ENCODE measurements around the gene FNBP1. TPM values are rescaled to one million over a fixed set of nuclear protein-coding genes. Genes with fewer than 3 reads are reported as not detected.

FNBP1 gene
- total RNA-seq, 1 donor from 2014 or later: 63.5 TPM

GRCh38 chr9:129880654-129881546 is 162.1 kb downstream of the FNBP1 start:
- H3K9me3 ChIP-seq (ENCODE audit: insufficient read depth, low read depth, low read length): no peaks in the 10 kb centered on the region
- H3K27ac Mint-ChIP-seq (ENCODE audit: unreplicated experiment): no peak overlapping the region
- H4K20me1 ChIP-seq (ENCODE audit: insufficient read depth, low read length): peaks cover 6% of the 10 kb centered on the region
- no peak for DNase-seq (ENCODE audit: low read depth)
- H3K36me3 Mint-ChIP-seq (ENCODE audit: low read depth, unreplicated experiment): peaks cover 7% of the 10 kb centered on the region
- no peak for TF ChIP-seq CTCF (IDR thresholded peaks at IDR 0.05; ENCODE audit: insufficient read depth, low read depth, low read length)
- no peak for TF ChIP-seq EZH2 (IDR thresholded peaks at IDR 0.05; ENCODE audit: insufficient read depth, low read length)
- no peak overlapping the region for H3K4me3 ChIP-seq (ENCODE audit: insufficient read depth, low read depth, low read length)
- peaks cover 26% of the 10 kb centered on the region for H3K4me1 ChIP-seq (ENCODE audit: insufficient read depth, low read length)
- H3K27me3 Mint-ChIP-seq (ENCODE audit: low read depth, unreplicated experiment): no peaks in the 10 kb centered on the region
- H3K9ac ChIP-seq (ENCODE audit: low read length): no peak overlapping the region
- no peak for FAIRE-seq
- H3K79me2 ChIP-seq (ENCODE audit: insufficient read depth, low read length): no peaks in the 10 kb centered on the region
- no peaks in the 10 kb centered on the region for H3K9me3 Mint-ChIP-seq (ENCODE audit: unreplicated experiment)
- H3K4me3 Mint-ChIP-seq (ENCODE audit: unreplicated experiment): no peak overlapping the region
- no peaks in the 10 kb centered on the region for H3K36me3 ChIP-seq (ENCODE audit: insufficient read depth, low read length)
- H3K27me3 ChIP-seq (ENCODE audit: insufficient read depth, low read length): no peaks in the 10 kb centered on the region
- H3K4me2 ChIP-seq (ENCODE audit: low read length): no peak overlapping the region
- no peak overlapping the region for H2AFZ ChIP-seq (ENCODE audit: low read depth, low read length)
- H3K4me1 Mint-ChIP-seq (ENCODE audit: low read depth, unreplicated experiment): peaks cover 12% of the 10 kb centered on the region
- H3K27ac ChIP-seq (ENCODE audit: low read depth, low read length): no peak overlapping the region

DNA sequence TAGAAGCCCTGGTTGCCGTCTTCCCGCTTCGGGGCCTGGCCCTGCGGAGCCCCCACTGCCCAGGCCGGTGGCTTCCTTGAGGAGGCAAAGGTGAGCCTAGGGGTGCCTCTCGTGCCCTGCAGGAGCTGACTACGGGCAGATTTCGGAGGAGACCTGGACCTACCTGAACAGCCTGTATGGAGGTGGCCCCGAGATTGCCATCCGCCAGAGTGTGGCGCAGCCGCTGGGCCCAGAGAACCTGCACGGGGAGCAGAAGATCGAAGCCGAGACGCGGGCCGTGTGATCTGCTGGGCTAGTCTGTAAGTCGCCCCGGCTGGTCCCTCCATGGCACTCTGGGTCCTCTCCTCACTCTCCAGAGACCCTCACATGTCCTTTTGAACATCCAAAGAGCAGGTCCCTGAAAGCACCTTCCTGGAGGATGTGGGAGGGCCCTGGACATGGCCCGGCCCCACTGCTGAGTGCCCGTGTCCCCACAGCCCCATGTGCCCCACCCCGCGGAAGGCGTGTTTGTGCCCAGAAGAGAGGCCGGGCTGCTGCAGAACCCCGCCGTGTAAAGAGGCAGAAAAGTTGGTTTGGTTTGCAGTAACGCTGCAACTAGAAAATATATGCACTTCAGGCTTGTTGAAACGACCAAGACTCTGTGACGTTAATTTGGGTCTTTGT is 162.9 kb downstream of the FNBP1 start:
- Histone ChIP-seq H3K4me2 (ENCODE audit: low read length) (no peak overlapping the region), H2AFZ (ENCODE audit: low read depth, low read length) (no peak overlapping the region), H4K20me1 (ENCODE audit: insufficient read depth, low read length) (peaks cover 6% of the 10 kb centered on the region), H3K36me3 (ENCODE audit: insufficient read depth, low read length) (no peaks in the 10 kb centered on the region), H3K4me1 (ENCODE audit: insufficient read depth, low read length) (peaks cover 18% of the 10 kb centered on the region), H3K27me3 (ENCODE audit: insufficient read depth, low read length) (no peaks in the 10 kb centered on the region), H3K79me2 (ENCODE audit: insufficient read depth, low read length) (no peaks in the 10 kb centered on the region), H3K9me3 (ENCODE audit: insufficient read depth, low read depth, low read length) (no peaks in the 10 kb centered on the region), H3K4me3 (ENCODE audit: insufficient read depth, low read depth, low read length) (no peak overlapping the region), H3K9ac (ENCODE audit: low read length) (no peak overlapping the region), H3K27ac (ENCODE audit: low read depth, low read length) (no peak overlapping the region)
- FAIRE-seq: no peak
- Mint-ChIP-seq H3K4me3 (ENCODE audit: unreplicated experiment) (no peak overlapping the region), H3K36me3 (ENCODE audit: low read depth, unreplicated experiment) (peaks cover 7% of the 10 kb centered on the region), H3K27me3 (ENCODE audit: low read depth, unreplicated experiment) (no peaks in the 10 kb centered on the region), H3K9me3 (ENCODE audit: unreplicated experiment) (no peaks in the 10 kb centered on the region), H3K4me1 (ENCODE audit: low read depth, unreplicated experiment) (peaks cover 9% of the 10 kb centered on the region), H3K27ac (ENCODE audit: unreplicated experiment) (no peak overlapping the region)
- DNase-seq (ENCODE audit: low read depth): no peak
- TF ChIP-seq EZH2 (IDR thresholded peaks at IDR 0.05; ENCODE audit: insufficient read depth, low read length) (no peak), CTCF (IDR thresholded peaks at IDR 0.05; ENCODE audit: insufficient read depth, low read depth, low read length) (no peak)
